BLaER1 treated with 17β-estradiol and CSF1 and Interleukin-3, amounts not matched to agents 10 nM and 100 nM (cell line): ENCODE results near the gene ADAMTS15.
A peak's percentile ranks its signal among the peaks of the same experiment; 100 is the strongest.

ENCODE experiments used
- H3K27ac ChIP-seq, 11 experiments: shearing (Covaris generic); formaldehyde crosslinking; 2 replicates each; pipeline ENCODE4 v1.8.1; 2022
- H3K27me3 ChIP-seq, 11 experiments: shearing (Covaris generic); formaldehyde crosslinking; 2 replicates each; pipeline ENCODE4 v1.8.1; 2022
- H3K36me3 ChIP-seq, 11 experiments: shearing (Covaris generic); formaldehyde crosslinking; 2 replicates each; pipeline ENCODE4 v1.8.1; 2022
- H3K4me1 ChIP-seq, 10 experiments: shearing (Covaris generic); formaldehyde crosslinking; 2 replicates each; pipeline ENCODE4 v1.8.1; 2022
- H3K4me2 ChIP-seq, 11 experiments: shearing (Covaris generic); formaldehyde crosslinking; 2 replicates each; pipeline ENCODE4 v1.8.1; 2022
- H3K4me3 ChIP-seq, 10 experiments: shearing (Covaris generic); formaldehyde crosslinking; 2 replicates each; pipeline ENCODE4 v1.8.1; 2022
- H3K9ac ChIP-seq, 11 experiments: shearing (Covaris generic); formaldehyde crosslinking; 2 replicates each; pipeline ENCODE4 v1.8.1; 2022
- H3K9me3 ChIP-seq, 11 experiments: shearing (Covaris generic); formaldehyde crosslinking; replicated peaks in 1 of 11; 2 replicates each; pipeline ENCODE4 v1.8.1; 2022
- H4K20me1 ChIP-seq, 11 experiments: shearing (Covaris generic); formaldehyde crosslinking; 2 replicates each; pipeline ENCODE4 v1.8.1; 2022
- Cebpa-rat ChIP-seq, 11 experiments: shearing (Covaris generic); IDR thresholded peaks; 2 replicates each; pipeline ENCODE4 v1.8.1; 2022

Gene ADAMTS15

GRCh38 chr11:130405428-130405827 is 43.0 kb upstream of the ADAMTS15 start:
- peaks cover 0 to 10% (median 0%) of the 10 kb centered on the region in 11 experiments; a peak in 4 of 22 replicates for H4K20me1 ChIP-seq
- no peaks in the 10 kb centered on the region for H3K9me3 ChIP-seq
- no peaks in the 10 kb centered on the region; a peak in 2 of 22 replicates for H3K27me3 ChIP-seq
- peaks cover 16 to 40% (median 32%) of the 10 kb centered on the region in 10 experiments for H3K4me1 ChIP-seq
- H3K27ac ChIP-seq = no peak overlapping the region
- H3K4me3 ChIP-seq = no peak overlapping the region
- H3K36me3 ChIP-seq = no peaks in the 10 kb centered on the region
- H3K9ac ChIP-seq = no peak overlapping the region
- no peak overlapping the region for H3K4me2 ChIP-seq
- no peak for TF ChIP-seq Cebpa-rat (IDR thresholded peaks at IDR 0.05)

GRCh38 chr11:130407978-130408377 is 40.5 kb upstream of the ADAMTS15 start:
- no peak for TF ChIP-seq Cebpa-rat (IDR thresholded peaks at IDR 0.05)
- no peak overlapping the region for H3K4me3 ChIP-seq
- H3K27me3 ChIP-seq = no peaks in the 10 kb centered on the region
- no peaks in the 10 kb centered on the region for H3K36me3 ChIP-seq
- H3K4me1 ChIP-seq = peaks cover 0 to 14% (median 6%) of the 10 kb centered on the region in 10 experiments; a peak in 13 of 20 replicates
- 0 out of 22 replicates have a peak, but pooled peaks cover 0 to under 1% (median 0%) of the 10 kb centered on the region in 11 experiments for H4K20me1 ChIP-seq
- no peak overlapping the region for H3K9ac ChIP-seq
- no peak overlapping the region for H3K27ac ChIP-seq
- H3K4me2 ChIP-seq = no peak overlapping the region
- H3K9me3 ChIP-seq = no peaks in the 10 kb centered on the region

- H3K4me2 ChIP-seq = no peak overlapping the region
- no peak for TF ChIP-seq Cebpa-rat (IDR thresholded peaks at IDR 0.05)
- H3K36me3 ChIP-seq = no peaks in the 10 kb centered on the region
- H3K9me3 ChIP-seq = no peaks in the 10 kb centered on the region
- H3K27ac ChIP-seq = no peak overlapping the region
- H3K9ac ChIP-seq = no peak overlapping the region
- H3K4me3 ChIP-seq = no peak overlapping the region
- peaks cover 0 to 10% (median 1%) of the 10 kb centered on the region in 10 experiments; a peak in 10 of 20 replicates for H3K4me1 ChIP-seq
- 0 out of 22 replicates have a peak, but pooled peaks cover 0 to 4% (median 0%) of the 10 kb centered on the region in 11 experiments for H4K20me1 ChIP-seq
- no peaks in the 10 kb centered on the region for H3K27me3 ChIP-seq
These were observed 40.0 kb upstream of the ADAMTS15 start for GRCh38 chr11:130408401-130408890.

- H3K27me3 ChIP-seq = no peaks in the 10 kb centered on the region
- peaks cover 0 to 9% (median 0%) of the 10 kb centered on the region in 10 experiments; a peak in 7 of 20 replicates for H3K4me1 ChIP-seq
- no peak for TF ChIP-seq Cebpa-rat (IDR thresholded peaks at IDR 0.05)
- no peaks in the 10 kb centered on the region for H3K36me3 ChIP-seq
- no peak overlapping the region for H3K9ac ChIP-seq
- H3K4me2 ChIP-seq = no peak overlapping the region
- no peak overlapping the region for H3K27ac ChIP-seq
- no peaks in the 10 kb centered on the region for H3K9me3 ChIP-seq
- no peak overlapping the region for H3K4me3 ChIP-seq
- 0 out of 22 replicates have a peak, but pooled peaks cover 0 to 4% (median 0%) of the 10 kb centered on the region in 11 experiments for H4K20me1 ChIP-seq
These were observed 39.5 kb upstream of the ADAMTS15 start for GRCh38 chr11:130408901-130409300.

GRCh38 chr11:130409594-130410388 is 38.7 kb upstream of the ADAMTS15 start:
- Histone ChIP-seq H3K4me1 (peaks cover 0 to 13% (median 7%) of the 10 kb centered on the region in 10 experiments; a peak in 11 of 20 replicates), H3K4me2 (no peak overlapping the region), H3K36me3 (no peaks in the 10 kb centered on the region), H4K20me1 (peaks cover 0 to 9% (median 0%) of the 10 kb centered on the region in 11 experiments; a peak in 1 of 22 replicates), H3K9me3 (no peaks in the 10 kb centered on the region), H3K27ac (no peak overlapping the region), H3K4me3 (no peak overlapping the region), H3K9ac (no peak overlapping the region), H3K27me3 (no peaks in the 10 kb centered on the region)
- TF ChIP-seq Cebpa-rat (IDR thresholded peaks at IDR 0.05) = no peak

GRCh38 chr11:130411223-130411622 is 37.2 kb upstream of the ADAMTS15 start:
- no peak overlapping the region for H3K4me3 ChIP-seq
- no peaks in the 10 kb centered on the region for H3K27me3 ChIP-seq
- no peaks in the 10 kb centered on the region for H3K9me3 ChIP-seq
- peaks cover 0 to 9% (median 0%) of the 10 kb centered on the region in 11 experiments; a peak in 1 of 22 replicates for H4K20me1 ChIP-seq
- peaks cover 0 to 15% (median 8%) of the 10 kb centered on the region in 10 experiments; a peak in 11 of 20 replicates for H3K4me1 ChIP-seq
- TF ChIP-seq Cebpa-rat (IDR thresholded peaks at IDR 0.05) = no peak
- no peak overlapping the region for H3K4me2 ChIP-seq
- H3K36me3 ChIP-seq = no peaks in the 10 kb centered on the region
- H3K9ac ChIP-seq = no peak overlapping the region
- no peak overlapping the region for H3K27ac ChIP-seq

- Histone ChIP-seq H3K27ac (no peak overlapping the region), H3K9ac (no peak overlapping the region)
- no peak for TF ChIP-seq Cebpa-rat (IDR thresholded peaks at IDR 0.05)
These were observed 34.9 kb upstream of the ADAMTS15 start for GRCh38 chr11:130413405-130414106.

GRCh38 chr11:130414107-130415080 is 34.1 kb upstream of the ADAMTS15 start:
- H3K9me3 ChIP-seq = no peaks in the 10 kb centered on the region
- H3K27me3 ChIP-seq = no peaks in the 10 kb centered on the region
- H3K9ac ChIP-seq = no peak overlapping the region
- TF ChIP-seq Cebpa-rat (IDR thresholded peaks at IDR 0.05) = no peak
- H3K27ac ChIP-seq = no peak overlapping the region
- H3K4me1 ChIP-seq = peaks cover 0 to 15% (median 8%) of the 10 kb centered on the region in 10 experiments; a peak in 11 of 20 replicates
- H3K36me3 ChIP-seq = no peaks in the 10 kb centered on the region
- peaks cover 0 to 9% (median 0%) of the 10 kb centered on the region in 11 experiments; a peak in 1 of 22 replicates for H4K20me1 ChIP-seq
- peak overlapping the region in 6 of 11 experiments; percentile 13 to 61 (median 52); a peak in 10 of 22 replicates for H3K4me2 ChIP-seq
- no peak overlapping the region for H3K4me3 ChIP-seq

More at GRCh38 chr11:130413405-130414106, 34.9 kb upstream of the ADAMTS15 start:
- H3K4me2 ChIP-seq = peak overlapping the region in 4 of 11 experiments; percentile 50 to 61 (median 56); a peak in 6 of 22 replicates
- H3K9me3 ChIP-seq = no peaks in the 10 kb centered on the region
- no peaks in the 10 kb centered on the region for H3K36me3 ChIP-seq
- peaks cover 0 to 9% (median 0%) of the 10 kb centered on the region in 11 experiments; a peak in 1 of 22 replicates for H4K20me1 ChIP-seq
- no peak overlapping the region for H3K4me3 ChIP-seq
- peaks cover 0 to 15% (median 8%) of the 10 kb centered on the region in 10 experiments; a peak in 11 of 20 replicates for H3K4me1 ChIP-seq
- H3K27me3 ChIP-seq = no peaks in the 10 kb centered on the region
